ENCODE data around the gene CCDC117. TPM values are rescaled to one million over a fixed set of nuclear protein-coding genes. Genes with fewer than 3 reads are reported as not detected.

The CCDC117 gene
- total and polyA plus RNA-seq, 7 experiments from 2014 or later, result 8.7 to 33.5 (median 19.7) TPM

DNA sequence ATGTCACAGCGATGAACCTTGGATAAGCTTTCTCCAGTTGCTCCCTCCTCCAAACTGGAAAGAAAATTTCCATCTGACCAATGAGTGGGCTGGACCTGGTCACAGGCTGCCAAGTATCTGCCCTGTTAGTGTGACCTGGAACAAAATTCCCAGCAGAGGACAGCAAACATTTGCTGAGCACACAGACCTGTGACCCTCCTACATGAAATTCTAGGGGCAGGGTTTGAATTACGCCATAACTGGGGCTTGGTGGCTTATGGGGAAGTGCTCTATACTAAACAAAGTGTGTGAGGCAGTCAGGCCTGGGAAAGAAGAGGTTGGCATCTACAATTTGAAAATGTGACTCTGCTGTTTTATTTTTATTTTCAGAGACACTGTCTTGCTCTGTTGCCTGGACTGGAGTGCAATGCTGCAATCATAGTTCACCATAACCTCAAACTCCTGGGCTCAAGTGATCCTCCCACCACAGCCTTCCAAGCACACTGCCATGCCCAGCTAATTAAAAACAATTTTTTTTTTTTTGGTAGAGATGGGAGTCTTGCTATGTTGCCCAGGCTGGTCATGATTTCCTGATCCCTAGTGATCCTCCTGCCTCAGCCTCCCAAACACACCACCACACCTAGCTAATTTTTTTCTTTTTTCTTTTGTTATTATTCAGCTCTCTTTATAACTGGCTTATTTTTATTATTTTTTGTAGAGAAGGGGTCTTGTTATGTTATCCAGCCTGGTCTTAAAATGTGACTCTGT, 41.5 kb downstream of the CCDC117 start:
- H3K4me3 Mint-ChIP-seq, result peak overlapping the region in 8 of 10 donors; percentile 11 to 87 (median 39)
- Histone ChIP-seq H3K36me3 (ENCODE audit: control insufficient read depth in 2 of 3, insufficient read depth in 3 of 3, low read length in 3 of 3) (no peaks in the 10 kb centered on the region), H3K27me3 (ENCODE audit: control insufficient read depth in 2 of 2, insufficient read depth in 2 of 2, low read length in 2 of 2) (no peaks in the 10 kb centered on the region), H3K27ac (ENCODE audit: low read depth, low read length) (no peak overlapping the region), H3K4me1 (ENCODE audit: control insufficient read depth in 2 of 2, insufficient read depth in 2 of 2, low read length in 2 of 2) (peaks cover 47 to 64% of the 10 kb centered on the region in 2 donors), H3K9me3 (ENCODE audit: control insufficient read depth in 2 of 3, low read length in 3 of 3) (no peaks in the 10 kb centered on the region), H3K4me3 (ENCODE audit: low read length) (no peak overlapping the region)
- DNase-seq (no peak), ATAC-seq (no peak)
- no peaks in the 10 kb centered on the region for H3K27me3 Mint-ChIP-seq
- intact Hi-C loops (cut with micrococcal nuclease), result loop anchor here (5.0 kb wide), 2 partner anchors 42 to 142 kb away; partner anchors contain the start of gene CCDC117 (in 1 of the 2)
- ChIA-PET POLR2A (interaction anchor here (1.1 to 10.0 kb wide), 3 partner anchors 14 to 894 kb away, joined by 3 to 194 read pairs (median 4); partner anchors contain the start of genes PITPNB and XBP1), CTCF (interaction anchor here (0.8 to 4.5 kb wide), 4 partner anchors 8 to 36 kb away, joined by 3 to 26 read pairs (median 4); partner anchors contain the start of gene XBP1)
- H3K36me3 Mint-ChIP-seq, result peaks cover 7 to 49% (median 15%) of the 10 kb centered on the region in 5 donors
- H3K27ac Mint-ChIP-seq, result peak overlapping the region; percentile 76 to 94 (median 91)
- H3K9me3 Mint-ChIP-seq, result no peaks in the 10 kb centered on the region
- H3K4me1 Mint-ChIP-seq, result peaks cover 68 to 91% (median 84%) of the 10 kb centered on the region in 7 donors

DNA sequence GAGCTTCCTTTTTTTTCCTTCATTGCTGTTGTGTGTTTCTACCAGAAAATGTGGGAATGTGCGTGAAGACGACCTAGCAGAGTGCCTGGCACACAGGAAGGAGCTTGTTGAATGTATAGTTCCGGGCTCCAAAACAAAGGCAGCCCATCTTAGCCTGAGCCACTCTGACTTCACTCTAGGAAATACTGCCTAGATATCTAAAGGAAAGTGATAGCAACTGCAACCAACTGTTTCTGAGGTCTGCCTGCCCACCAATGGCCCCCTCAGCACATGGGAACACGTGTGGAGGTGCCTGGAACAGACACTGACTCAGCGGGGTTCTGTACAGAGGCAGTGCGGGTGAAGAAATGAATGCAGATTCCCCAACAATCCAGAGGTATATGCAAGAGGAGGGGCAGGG, 42.6 kb downstream of the CCDC117 start:
- Mint-ChIP-seq H3K36me3 (peaks cover 6 to 51% (median 11%) of the 10 kb centered on the region in 5 donors), H3K27ac (peak overlapping the region; percentile 45 to 94 (median 91)), H3K27me3 (no peaks in the 10 kb centered on the region), H3K4me1 (peaks cover 63 to 90% (median 85%) of the 10 kb centered on the region in 7 donors), H3K9me3 (no peaks in the 10 kb centered on the region), H3K4me3 (peak overlapping the region in 9 of 10 donors; percentile 18 to 87 (median 49))
- ATAC-seq, result no peak
- CTCF ChIA-PET, result interaction anchor here (0.8 to 4.5 kb wide), 2 partner anchors 14 kb away, joined by 3 to 26 read pairs; partner anchors contain the start of gene XBP1
- Histone ChIP-seq H3K9me3 (ENCODE audit: control insufficient read depth in 2 of 3, low read length in 3 of 3) (no peaks in the 10 kb centered on the region), H3K27me3 (ENCODE audit: control insufficient read depth in 2 of 2, insufficient read depth in 2 of 2, low read length in 2 of 2) (no peaks in the 10 kb centered on the region), H3K4me1 (ENCODE audit: control insufficient read depth in 2 of 2, insufficient read depth in 2 of 2, low read length in 2 of 2) (peaks cover 35 to 58% of the 10 kb centered on the region in 2 donors), H3K4me3 (ENCODE audit: low read length) (no peak overlapping the region), H3K36me3 (ENCODE audit: control insufficient read depth in 2 of 3, insufficient read depth in 3 of 3, low read length in 3 of 3) (no peaks in the 10 kb centered on the region), H3K27ac (ENCODE audit: low read depth, low read length) (no peak overlapping the region)
- DNase-seq, result no peak
- intact Hi-C loops (cut with micrococcal nuclease), result no loop called here
- POLR2A ChIA-PET, result interaction anchor here (1.1 to 10.0 kb wide), 3 partner anchors 15 to 42 kb away, joined by 3 to 194 read pairs (median 3); partner anchors contain the start of gene XBP1

GRCh38 chr22:28815729-28816128, 43.2 kb downstream of the CCDC117 start:
- intact Hi-C loops (cut with micrococcal nuclease), result no loop called here
- Mint-ChIP-seq H3K36me3 (peaks cover 6 to 48% (median 11%) of the 10 kb centered on the region in 5 donors), H3K9me3 (no peaks in the 10 kb centered on the region), H3K4me1 (peaks cover 59 to 92% (median 82%) of the 10 kb centered on the region in 7 donors), H3K4me3 (peak overlapping the region in 6 of 10 donors; percentile 8 to 87 (median 56)), H3K27ac (peak overlapping the region in 3 of 9 donors; percentile 92 to 94 (median 94)), H3K27me3 (no peaks in the 10 kb centered on the region)
- DNase-seq (no peak), ATAC-seq (no peak)
- Histone ChIP-seq H3K36me3 (ENCODE audit: control insufficient read depth in 2 of 3, insufficient read depth in 3 of 3, low read length in 3 of 3) (no peaks in the 10 kb centered on the region), H3K9me3 (ENCODE audit: control insufficient read depth in 2 of 3, low read length in 3 of 3) (no peaks in the 10 kb centered on the region), H3K27me3 (ENCODE audit: control insufficient read depth in 2 of 2, insufficient read depth in 2 of 2, low read length in 2 of 2) (no peaks in the 10 kb centered on the region), H3K27ac (ENCODE audit: low read depth, low read length) (no peak overlapping the region), H3K4me3 (ENCODE audit: low read length) (no peak overlapping the region), H3K4me1 (ENCODE audit: control insufficient read depth in 2 of 2, insufficient read depth in 2 of 2, low read length in 2 of 2) (peaks cover 32 to 58% of the 10 kb centered on the region in 2 donors)
- CTCF ChIA-PET, result interaction anchor here (0.6 to 1.2 kb wide), 2 partner anchors 13 to 104 kb away, joined by 3 to 4 read pairs; no protein-coding TSS in a partner anchor
- POLR2A ChIA-PET, result interaction anchor here (10.0 kb wide), 1 partner anchor 15 kb away, joined by 194 read pairs; the partner anchor contains the start of gene XBP1

DNA sequence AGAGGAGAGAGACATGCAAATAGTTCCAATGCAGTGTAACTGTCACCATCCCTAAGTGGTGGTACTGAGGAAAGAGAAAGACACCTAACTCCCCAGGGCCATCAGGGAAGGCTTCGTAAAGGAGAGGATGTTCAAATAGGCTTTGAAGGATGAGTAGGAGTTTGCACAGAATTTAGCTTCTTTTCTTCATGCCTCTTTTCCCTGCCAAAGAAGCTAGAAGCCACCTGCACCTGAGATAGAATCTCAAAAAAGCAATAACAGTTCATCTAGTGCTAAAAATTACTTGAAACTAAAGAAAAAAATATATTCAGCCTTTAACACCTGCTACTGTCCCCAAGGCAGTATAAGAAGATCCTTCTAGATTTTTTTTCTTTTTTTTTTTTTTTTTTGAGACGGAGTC, 44.6 kb downstream of the CCDC117 start:
- H3K27ac Mint-ChIP-seq, result peak overlapping the region in 6 of 9 donors; percentile 8 to 72 (median 50)
- H3K9me3 ChIP-seq (ENCODE audit: control insufficient read depth in 2 of 3, low read length in 3 of 3), result no peaks in the 10 kb centered on the region
- H3K4me1 ChIP-seq (ENCODE audit: control insufficient read depth in 2 of 2, insufficient read depth in 2 of 2, low read length in 2 of 2), result peaks cover 28 to 64% of the 10 kb centered on the region in 2 donors
- ChIA-PET POLR2A (interaction anchor here (10.0 kb wide), 1 partner anchor 17 kb away, joined by 194 read pairs; the partner anchor contains the start of gene XBP1), CTCF (interaction anchor here (1.2 kb wide), 1 partner anchor 12 kb away, joined by 4 read pairs; no protein-coding TSS in a partner anchor)
- peaks cover 6 to 59% (median 11%) of the 10 kb centered on the region in 5 donors for H3K36me3 Mint-ChIP-seq
- intact Hi-C loops (cut with micrococcal nuclease), result no loop called here
- ATAC-seq (no peak), DNase-seq (no peak)
- peak overlapping the region in 3 of 10 donors; percentile 2 to 44 (median 22) for H3K4me3 Mint-ChIP-seq
- no peaks in the 10 kb centered on the region for H3K27me3 ChIP-seq (ENCODE audit: control insufficient read depth in 2 of 2, insufficient read depth in 2 of 2, low read length in 2 of 2)
- H3K9me3 Mint-ChIP-seq, result no peaks in the 10 kb centered on the region
- no peaks in the 10 kb centered on the region for H3K27me3 Mint-ChIP-seq
- H3K4me3 ChIP-seq (ENCODE audit: low read length), result no peak overlapping the region
- H3K4me1 Mint-ChIP-seq, result peaks cover 60 to 92% (median 82%) of the 10 kb centered on the region in 7 donors
- H3K36me3 ChIP-seq (ENCODE audit: control insufficient read depth in 2 of 3, insufficient read depth in 3 of 3, low read length in 3 of 3), result no peaks in the 10 kb centered on the region
- H3K27ac ChIP-seq (ENCODE audit: low read depth, low read length), result no peak overlapping the region

GRCh38 chr22:28817919-28818859, 45.7 kb downstream of the CCDC117 start:
- Histone ChIP-seq H3K4me1 (ENCODE audit: control insufficient read depth in 2 of 2, insufficient read depth in 2 of 2, low read length in 2 of 2) (peaks cover 25 to 62% of the 10 kb centered on the region in 2 donors), H3K36me3 (ENCODE audit: control insufficient read depth in 2 of 3, insufficient read depth in 3 of 3, low read length in 3 of 3) (no peaks in the 10 kb centered on the region), H3K9me3 (ENCODE audit: control insufficient read depth in 2 of 3, low read length in 3 of 3) (no peaks in the 10 kb centered on the region), H3K4me3 (ENCODE audit: low read length) (no peak overlapping the region), H3K27ac (ENCODE audit: low read depth, low read length) (no peak overlapping the region), H3K27me3 (ENCODE audit: control insufficient read depth in 2 of 2, insufficient read depth in 2 of 2, low read length in 2 of 2) (no peaks in the 10 kb centered on the region)
- H3K4me3 Mint-ChIP-seq, result peak overlapping the region in 9 of 10 donors; percentile 25 to 76 (median 63)
- peak overlapping the region; percentile 32 to 92 (median 75) for H3K27ac Mint-ChIP-seq
- POLR2A ChIA-PET, result interaction anchor here (0.6 to 7.0 kb wide), 4 partner anchors 9 to 217 kb away, joined by 3 to 105 read pairs (median 10); partner anchors contain the start of gene XBP1
- ATAC-seq (no peak), DNase-seq (peak in 1 of 9 donors; percentile 22)
- CTCF ChIA-PET, result interaction anchor here (0.9 to 1.9 kb wide), 6 partner anchors 11 to 33 kb away, joined by 3 to 9 read pairs (median 4); no protein-coding TSS in a partner anchor
- no peaks in the 10 kb centered on the region for H3K27me3 Mint-ChIP-seq
- intact Hi-C loops (cut with micrococcal nuclease), result no loop called here
- H3K9me3 Mint-ChIP-seq, result no peaks in the 10 kb centered on the region
- peaks cover 59 to 92% (median 82%) of the 10 kb centered on the region in 7 donors for H3K4me1 Mint-ChIP-seq
- peaks cover 6 to 57% (median 15%) of the 10 kb centered on the region in 5 donors for H3K36me3 Mint-ChIP-seq
